Neural progenitor cell (in vitro differentiated cells): ENCODE measurements around the gene DTWD2. TPM values are rescaled to one million over a fixed set of nuclear protein-coding genes. Genes with fewer than 3 reads are reported as not detected.

Source experiments
- DNase-seq: peaks from one replicate; pipeline ENCODE4 v3.0.0-alpha.2; 2016; ENCODE audit warnings: low spot score
- H2AFZ ChIP-seq: fragments of 200-600 bp; sonication (generic); replicated peaks from 2 replicates; pipeline ENCODE4 v1.6.1; 2016; ENCODE audit warnings: antibody characterized with exemption
- H3F3A ChIP-seq: fragments of 200-600 bp; sonication (generic); 2 replicates; pipeline ENCODE4 v1.6.1; 2016; ENCODE audit warnings: antibody characterized with exemption, low read depth
- H3K27ac ChIP-seq: fragments of 200-600 bp; sonication (generic); 2 replicates; pipeline ENCODE4 v1.5.1; 2016; ENCODE audit warnings: mild to moderate bottlenecking
- H3K27me3 ChIP-seq: fragments of 200-600 bp; sonication (generic); 2 replicates; pipeline ENCODE4 v1.6.1; 2016; ENCODE audit warnings: mild to moderate bottlenecking, moderate library complexity
- H3K36me3 ChIP-seq: fragments of 200-600 bp; sonication (generic); 2 replicates; pipeline ENCODE4 v1.5.1; 2016
- H3K4me1 ChIP-seq: fragments of 200-600 bp; sonication (generic); 2 replicates; pipeline ENCODE4 v1.6.1; 2016; ENCODE audit warnings: mixed run types
- H3K4me2 ChIP-seq: fragments of 200-600 bp; sonication (generic); 2 replicates; pipeline ENCODE4 v1.6.1; 2016
- H3K4me3 ChIP-seq: fragments of 200-600 bp; sonication (generic); 2 replicates; pipeline ENCODE4 v1.5.1; 2016
- H3K79me2 ChIP-seq: fragments of 200-600 bp; sonication (generic); 2 replicates; pipeline ENCODE4 v1.6.1; 2016; ENCODE audit warnings: low read depth
- H3K9ac ChIP-seq: fragments of 200-600 bp; sonication (generic); 2 replicates; pipeline ENCODE4 v1.6.1; 2016
- H3K9me3 ChIP-seq: fragments of 200-600 bp; sonication (generic); 2 replicates; pipeline ENCODE4 v1.5.1; 2016; ENCODE audit warnings: low read depth
- H4K20me1 ChIP-seq: fragments of 200-600 bp; sonication (generic); 2 replicates; pipeline ENCODE4 v1.6.1; 2016; ENCODE audit warnings: low read depth
- H3K27ac Mint-ChIP-seq: 3 replicates; pipeline ENCODE4 v1.8.0; 2021; ENCODE audit warnings: mixed read lengths
- H3K27me3 Mint-ChIP-seq: 2 replicates; pipeline ENCODE4 v1.8.0; 2022; ENCODE audit warnings: low read depth, mild to moderate bottlenecking, inconsistent platforms, moderate library complexity, mixed read lengths; ENCODE audit not compliant: insufficient read depth
- H3K36me3 Mint-ChIP-seq: 3 replicates; pipeline ENCODE4 v1.8.0; 2021; ENCODE audit warnings: mixed read lengths
- H3K4me1 Mint-ChIP-seq: 3 replicates; pipeline ENCODE4 v1.8.0; 2021; ENCODE audit warnings: mixed read lengths
- H3K4me3 Mint-ChIP-seq: 3 replicates; pipeline ENCODE4 v1.8.0; 2021; ENCODE audit warnings: mild to moderate bottlenecking, moderate library complexity, mixed read lengths
- H3K9me3 Mint-ChIP-seq: 3 replicates; pipeline ENCODE4 v1.8.0; 2020; ENCODE audit warnings: mixed read lengths
- CTCF ChIP-seq: fragments of 200-600 bp; sonication (generic); IDR thresholded peaks from 2 replicates; pipeline ENCODE4 v1.5.1; 2017; ENCODE audit warnings: antibody characterized with exemption, mild to moderate bottlenecking
- EZH2 ChIP-seq: fragments of 200-600 bp; sonication (generic); IDR thresholded peaks from 2 replicates; pipeline ENCODE4 v1.6.1; 2017; ENCODE audit warnings: antibody characterized with exemption, mild to moderate bottlenecking, moderate library complexity
- EZH2phosphoT487 ChIP-seq: fragments of 200-600 bp; sonication (generic); IDR thresholded peaks from 2 replicates; pipeline ENCODE4 v1.6.1; 2017; ENCODE audit warnings: antibody characterized with exemption
- total RNA-seq: library from RNA; depleted of rRNA; stranded (reverse); fragments of >200 nt; gene quantifications from 2 replicates; pipeline ENCODE4 v1.2.3, GENCODE V29; 2015; ENCODE audit warnings: low replicate concordance

DTWD2 gene
- total RNA-seq, 1 donor from 2014 or later, result 10.4 TPM

- no peaks in the 10 kb centered on the region for H3K9me3 Mint-ChIP-seq
- no peaks in the 10 kb centered on the region for H3K27me3 Mint-ChIP-seq
- no peaks in the 10 kb centered on the region for H3K4me1 Mint-ChIP-seq
- no peak overlapping the region for H3K4me2 ChIP-seq
- H4K20me1 ChIP-seq, result no peaks in the 10 kb centered on the region
- H3K9me3 ChIP-seq, result no peaks in the 10 kb centered on the region
- no peaks in the 10 kb centered on the region for H3K79me2 ChIP-seq
- no peak overlapping the region for H3K9ac ChIP-seq
- no peak overlapping the region for H3K4me3 ChIP-seq
- no peak overlapping the region for H2AFZ ChIP-seq
- no peak overlapping the region for H3K27ac Mint-ChIP-seq
- peaks cover 6% of the 10 kb centered on the region for H3K4me1 ChIP-seq
- H3K27ac ChIP-seq, result no peak overlapping the region
- H3K36me3 ChIP-seq, result no peaks in the 10 kb centered on the region
- H3K27me3 ChIP-seq, result no peaks in the 10 kb centered on the region
- no peak overlapping the region for H3K4me3 Mint-ChIP-seq
- TF ChIP-seq EZH2 (no peak), CTCF (no peak), EZH2phosphoT487 (no peak)
- H3K36me3 Mint-ChIP-seq, result no peaks in the 10 kb centered on the region
- no peaks in the 10 kb centered on the region for H3F3A ChIP-seq
- no peak for DNase-seq
Observed at GRCh38 chr5:118902656-118903438, 85.5 kb downstream of the DTWD2 start.

GRCh38 chr5:118894709-118895108, 93.6 kb downstream of the DTWD2 start:
- H3K4me1 Mint-ChIP-seq, result no peaks in the 10 kb centered on the region
- no peaks in the 10 kb centered on the region for H3K36me3 Mint-ChIP-seq
- Histone ChIP-seq H3K4me2 (no peak overlapping the region), H3K4me3 (no peak overlapping the region), H3F3A (no peaks in the 10 kb centered on the region), H3K79me2 (no peaks in the 10 kb centered on the region), H3K36me3 (no peaks in the 10 kb centered on the region), H3K9me3 (no peaks in the 10 kb centered on the region), H3K4me1 (no peaks in the 10 kb centered on the region), H3K27ac (no peak overlapping the region), H3K9ac (no peak overlapping the region), H4K20me1 (no peaks in the 10 kb centered on the region), H2AFZ (no peak overlapping the region), H3K27me3 (no peaks in the 10 kb centered on the region)
- H3K4me3 Mint-ChIP-seq, result no peak overlapping the region
- no peaks in the 10 kb centered on the region for H3K27me3 Mint-ChIP-seq
- no peak for TF ChIP-seq EZH2
- TF ChIP-seq CTCF, result no peak
- TF ChIP-seq EZH2phosphoT487, result no peak
- H3K27ac Mint-ChIP-seq, result no peak overlapping the region
- no peaks in the 10 kb centered on the region for H3K9me3 Mint-ChIP-seq
- DNase-seq, result no peak

GRCh38 chr5:118891252-118891651, 97.1 kb downstream of the DTWD2 start:
- Histone ChIP-seq H3K36me3 (no peaks in the 10 kb centered on the region), H3K27me3 (no peaks in the 10 kb centered on the region), H3K79me2 (no peaks in the 10 kb centered on the region), H3F3A (no peaks in the 10 kb centered on the region), H3K9me3 (no peaks in the 10 kb centered on the region), H4K20me1 (no peaks in the 10 kb centered on the region), H3K4me2 (no peak overlapping the region), H3K4me1 (no peaks in the 10 kb centered on the region), H3K27ac (no peak overlapping the region), H2AFZ (no peak overlapping the region), H3K4me3 (no peak overlapping the region), H3K9ac (no peak overlapping the region)
- Mint-ChIP-seq H3K4me3 (no peak overlapping the region), H3K4me1 (no peaks in the 10 kb centered on the region), H3K27me3 (no peaks in the 10 kb centered on the region), H3K36me3 (no peaks in the 10 kb centered on the region), H3K27ac (no peak overlapping the region), H3K9me3 (no peaks in the 10 kb centered on the region)
- DNase-seq, result no peak
- no peak for TF ChIP-seq CTCF
- TF ChIP-seq EZH2, result no peak
